ENCODE results near the gene TRIM67.

Gene TRIM67

GRCh38 chr1:231238298-231238697 is 76.4 kb downstream of the TRIM67 start:
- no peak for DNase-seq

DNA sequence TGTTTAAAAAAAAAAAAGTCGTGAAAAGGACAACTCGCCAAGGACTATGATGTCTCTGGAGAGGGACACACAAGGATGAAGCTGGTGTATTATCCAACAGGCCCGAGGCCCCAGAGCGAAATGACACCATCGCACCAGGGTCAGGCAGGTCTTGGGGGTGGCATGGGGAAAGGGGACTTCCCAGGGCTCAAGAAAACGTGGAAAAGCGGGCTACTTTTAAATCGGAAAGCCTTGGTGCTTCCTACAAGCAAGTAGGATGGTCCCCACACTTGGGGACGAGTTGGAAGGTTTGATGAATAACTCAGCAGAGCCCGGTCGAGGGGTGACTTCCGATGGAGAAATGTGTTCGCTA is 78.6 kb downstream of the TRIM67 start:
- DNase-seq, result no peak

- peak; percentile 61 to 72 for DNase-seq
Observed at GRCh38 chr1:231240883-231241735, 79.3 kb downstream of the TRIM67 start, which contains the start of gene GNPAT. GNPAT (plus strand) TSS chr1:231241212; CDS start chr1:231241379, 167 bp downstream.

GRCh38 chr1:231241750-231242149 is 79.9 kb downstream of the TRIM67 start:
- DNase-seq, result peak; percentile 12 to 27

GRCh38 chr1:231242516-231243198 is 80.8 kb downstream of the TRIM67 start:
- peak; percentile 18 to 33 for DNase-seq

GRCh38 chr1:231248778-231249177 is 86.9 kb downstream of the TRIM67 start:
- DNase-seq, result no peak

- DNase-seq, result no peak
Observed at GRCh38 chr1:231252336-231252735, 90.5 kb downstream of the TRIM67 start.

- DNase-seq, result no peak
Observed at GRCh38 chr1:231260351-231260750, 98.5 kb downstream of the TRIM67 start.

- DNase-seq, result no peak
Observed at GRCh38 chr1:231264642-231265041, 102.8 kb downstream of the TRIM67 start.

GRCh38 chr1:231265379-231265778 is 103.5 kb downstream of the TRIM67 start:
- no peak for DNase-seq

- DNase-seq, result no peak
Observed at GRCh38 chr1:231266811-231267322, 105.0 kb downstream of the TRIM67 start.

Data from AML-193 (cell line).